OCI-LY7 (cell line): ENCODE results near the gene PPL. TPM values are rescaled to one million over a fixed set of nuclear protein-coding genes. Genes with fewer than 3 reads are reported as not detected.

Source experiments
- BruUV-seq: library from RNA; stranded (reverse); fragments of 400-500 nt; replicated peaks from 2 replicates; lab custom pipeline; 2021; lab: Mats Ljungman, UMichigan
- CTCF ChIA-PET: fragments of 300-600 bp; sonication (Branson Sonifier 250); formaldehyde crosslinking; loops from one replicate; lab custom pipeline; 2022; ENCODE audit warnings: antibody characterized with exemption; ENCODE audit not compliant: unreplicated experiment; lab: Charles Lee
- POLR2A ChIA-PET: fragments of 300-600 bp; sonication (Branson Sonifier 250); formaldehyde crosslinking; loops from one replicate; lab custom pipeline; 2022; ENCODE audit warnings: antibody characterized with exemption; lab: Charles Lee
- DNase-seq: peaks from one replicate; pipeline ENCODE4 v3.0.0-alpha.2; 2015; ENCODE audit warnings: low spot score
- H2AFZ ChIP-seq: fragments of 200-600 bp; sonication (generic), shearing (Covaris generic); 2 replicates; pipeline ENCODE4 v1.6.1; 2014; ENCODE audit warnings: mild to moderate bottlenecking, antibody characterized with exemption, low read length, moderate library complexity
- H3K27ac ChIP-seq: fragments of 200-600 bp; sonication (generic); 2 replicates; pipeline ENCODE4 v1.5.1; 2014; ENCODE audit warnings: mixed run types, low read depth, mild to moderate bottlenecking, moderate library complexity, low read length, inconsistent platforms; ENCODE audit not compliant: poor library complexity, severe bottlenecking
- H3K36me3 ChIP-seq: fragments of 200-600 bp; sonication (generic); 2 replicates; pipeline ENCODE4 v1.6.1; 2014; ENCODE audit warnings: mild to moderate bottlenecking, antibody characterized with exemption, low read length, moderate library complexity, mixed read lengths; ENCODE audit not compliant: insufficient read depth
- H3K4me1 ChIP-seq: fragments of 200-600 bp; sonication (generic); 2 replicates; pipeline ENCODE4 v1.5.1; 2014; ENCODE audit warnings: mild to moderate bottlenecking, low read length; ENCODE audit not compliant: insufficient read depth, poor library complexity, severe bottlenecking
- H3K4me2 ChIP-seq: fragments of 200-600 bp; sonication (generic); 2 replicates; pipeline ENCODE4 v1.6.1; 2014; ENCODE audit warnings: mild to moderate bottlenecking, low read length
- H3K4me3 ChIP-seq: fragments of 200-600 bp; sonication (generic); 2 replicates; pipeline ENCODE4 v1.5.1; 2014; ENCODE audit warnings: mild to moderate bottlenecking, low read depth, low read length; ENCODE audit not compliant: poor library complexity, severe bottlenecking
- H3K79me2 ChIP-seq: fragments of 200-600 bp; sonication (generic); 2 replicates; pipeline ENCODE4 v1.6.1; 2016; ENCODE audit warnings: low read depth, mild to moderate bottlenecking, low read length, moderate library complexity, mixed read lengths; ENCODE audit not compliant: insufficient read depth
- H3K9me2 ChIP-seq: fragments of 200-600 bp; sonication (generic); 2 replicates; pipeline ENCODE4 v1.6.1; 2016; ENCODE audit warnings: mild to moderate bottlenecking, low read length, mixed read lengths; ENCODE audit not compliant: insufficient read depth
- H3K9me3 ChIP-seq: fragments of 200-600 bp; sonication (generic); 2 replicates; pipeline ENCODE4 v1.6.1; 2014; ENCODE audit warnings: mild to moderate bottlenecking, mixed run types, low read length, mixed read lengths
- H4K20me1 ChIP-seq: fragments of 200-600 bp; sonication (generic); 2 replicates; pipeline ENCODE4 v1.6.1; 2014; ENCODE audit warnings: mild to moderate bottlenecking, antibody characterized with exemption, low read length, moderate library complexity, mixed read lengths; ENCODE audit not compliant: insufficient read depth
- CTCF ChIP-seq: fragments of 200-600 bp; sonication (generic); conservative IDR thresholded peaks from 2 replicates; pipeline ENCODE4 v1.5.1; 2014; ENCODE audit warnings: mild to moderate bottlenecking, antibody characterized with exemption, low read length, moderate library complexity, mixed read lengths
- EZH2phosphoT487 ChIP-seq: fragments of 200-600 bp; sonication (generic); IDR thresholded peaks from 2 replicates; pipeline ENCODE4 v1.6.1; 2018; ENCODE audit warnings: low read depth, borderline replicate concordance, mild to moderate bottlenecking, mixed run types, antibody characterized with exemption, low read length, moderate library complexity, mixed read lengths
- intact Hi-C: fragments of 100-400 bp; cut with micrococcal nuclease; formaldehyde crosslinking; loops from one replicate; pipeline ENCODE4 v1.10.0; 2022; ENCODE audit not compliant: unreplicated experiment
- total RNA-seq, 2 experiments: library from RNA; depleted of rRNA in 1 of 2; stranded (reverse); fragments of >200 nt in 1 of 2; shearing (Covaris generic) in 1 of 2; gene quantifications; 2 replicates each; pipeline ENCODE4 v1.2.3, GENCODE V29; 2014 to 2022

The PPL gene
- total RNA-seq, 2 experiments from 2014 or later = not detected

GRCh38 chr16:4900036-4900435, 36.9 kb downstream of the PPL start:
- ChIA-PET POLR2A (interaction anchor here (0.7 kb wide), 1 partner anchor 188 kb away, joined by 5 read pairs; no protein-coding TSS in a partner anchor), CTCF (no interaction called here)
- Histone ChIP-seq H3K36me3 (no peaks in the 10 kb centered on the region), H3K4me3 (no peak overlapping the region), H3K4me2 (no peak overlapping the region), H2AFZ (no peak overlapping the region), H3K79me2 (no peaks in the 10 kb centered on the region), H4K20me1 (no peaks in the 10 kb centered on the region), H3K9me2 (no peaks in the 10 kb centered on the region), H3K27ac (no peak overlapping the region), H3K9me3 (no peaks in the 10 kb centered on the region), H3K4me1 (no peaks in the 10 kb centered on the region)
- BruUV-seq = no TSS peak
- DNase-seq = no peak
- TF ChIP-seq CTCF (no peak), EZH2phosphoT487 (no peak)
- intact Hi-C loops = no loop called here

GRCh38 chr16:4899474-4899846, 37.5 kb downstream of the PPL start:
- no peak overlapping the region for H2AFZ ChIP-seq
- no peaks in the 10 kb centered on the region for H3K9me2 ChIP-seq
- intact Hi-C loops = no loop called here
- no TSS peak for BruUV-seq
- DNase-seq = no peak
- no peaks in the 10 kb centered on the region for H3K9me3 ChIP-seq
- TF ChIP-seq CTCF = no peak
- no peak for TF ChIP-seq EZH2phosphoT487
- ChIA-PET CTCF (no interaction called here), POLR2A (interaction anchor here (0.6 kb wide), 1 partner anchor 19 kb away, joined by 4 read pairs; no protein-coding TSS in a partner anchor)
- no peaks in the 10 kb centered on the region for H3K36me3 ChIP-seq
- no peaks in the 10 kb centered on the region for H3K4me1 ChIP-seq
- no peaks in the 10 kb centered on the region for H3K79me2 ChIP-seq
- H3K4me2 ChIP-seq = no peak overlapping the region
- H3K27ac ChIP-seq = no peak overlapping the region
- H4K20me1 ChIP-seq = no peaks in the 10 kb centered on the region
- H3K4me3 ChIP-seq = no peak overlapping the region

GRCh38 chr16:4898811-4899473, 38.0 kb downstream of the PPL start:
- intact Hi-C loops = no loop called here
- Histone ChIP-seq H3K79me2 (no peaks in the 10 kb centered on the region), H3K9me2 (no peaks in the 10 kb centered on the region), H3K4me3 (no peak overlapping the region), H3K4me1 (no peaks in the 10 kb centered on the region), H3K27ac (no peak overlapping the region), H3K9me3 (no peaks in the 10 kb centered on the region), H3K4me2 (no peak overlapping the region), H3K36me3 (no peaks in the 10 kb centered on the region), H2AFZ (no peak overlapping the region), H4K20me1 (no peaks in the 10 kb centered on the region)
- DNase-seq = no peak
- TF ChIP-seq CTCF (no peak), EZH2phosphoT487 (no peak)
- ChIA-PET POLR2A (interaction anchor here (0.6 kb wide), 1 partner anchor 19 kb away, joined by 4 read pairs; no protein-coding TSS in a partner anchor), CTCF (no interaction called here)
- BruUV-seq = no TSS peak
